Measurements from ENCODE around the gene CGNL1. TPM values are rescaled to one million over a fixed set of nuclear protein-coding genes. Genes with fewer than 3 reads are reported as not detected.

Gene CGNL1
- polyA plus RNA-seq, 1 of the 3 experiments (the other 2 are of a cell fraction), result 0.23 TPM

DNA sequence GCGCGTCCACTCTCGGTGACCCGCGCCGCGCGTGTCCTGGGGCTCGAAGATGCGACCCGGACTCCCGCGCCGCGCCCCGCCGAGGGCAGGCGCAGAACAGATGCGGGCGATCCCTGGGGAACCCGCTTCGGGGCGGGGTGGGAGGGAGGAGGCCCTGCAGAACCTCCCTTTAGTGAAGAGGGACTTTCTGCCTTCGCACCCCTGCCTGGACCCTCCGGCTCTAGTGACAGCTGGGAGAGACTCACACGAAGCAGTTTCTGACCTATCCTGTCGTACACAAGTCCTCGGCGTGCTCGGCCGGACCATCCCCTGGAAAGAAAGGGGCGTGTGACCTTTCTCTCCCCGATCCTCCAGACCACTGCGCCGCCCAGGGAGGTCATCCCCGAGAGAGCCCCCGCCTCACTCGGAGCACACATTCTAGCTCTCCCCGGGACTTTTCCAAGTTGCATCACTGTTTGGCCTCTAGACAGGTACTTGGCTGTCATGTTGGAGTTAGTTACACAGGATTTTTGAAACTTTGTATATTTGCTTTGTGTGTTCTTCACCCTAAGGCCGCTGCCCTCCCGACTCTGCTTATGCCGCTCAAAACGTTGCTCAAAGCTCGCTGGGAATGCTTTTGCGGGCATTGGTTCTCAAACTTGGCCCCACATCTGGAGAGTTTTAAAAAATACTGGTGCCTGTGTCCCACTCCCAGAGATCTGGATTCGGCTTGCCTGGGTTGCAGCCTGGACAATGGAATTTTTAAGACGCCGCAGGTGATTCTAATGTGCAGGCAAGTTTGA is 582 bp downstream of the CGNL1 start:
- H3K9me2 ChIP-seq, result no peaks in the 10 kb centered on the region
- POLR2A ChIA-PET, result no interaction called here

DNA sequence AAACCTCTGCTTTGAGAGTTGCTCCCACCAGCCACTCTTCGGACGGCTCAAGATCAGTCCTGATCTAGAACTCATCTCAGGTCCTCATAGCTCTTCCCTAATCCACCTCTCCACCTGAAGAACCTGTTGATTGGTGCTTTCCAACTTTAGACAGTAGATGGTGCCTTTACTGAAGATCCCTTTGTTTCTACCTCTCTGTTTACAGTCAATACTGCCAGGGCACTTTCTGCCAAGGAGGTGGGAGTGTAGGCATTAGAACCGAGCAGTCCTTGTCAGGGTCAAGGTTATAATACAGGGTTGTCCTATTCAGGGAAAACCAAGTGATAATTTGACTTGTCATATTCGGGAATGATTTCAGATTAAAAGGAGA is 1.2 kb downstream of the CGNL1 start:
- H3K27ac ChIP-seq (ENCODE audit: low read depth in 2 of 2, low read length in 1 of 2), result no peak overlapping the region
- no peak overlapping the region for H3K4me2 ChIP-seq
- H3K9me3 ChIP-seq, result no peaks in the 10 kb centered on the region
- H3K4me3 ChIP-seq (ENCODE audit: low read depth in 2 of 2, low read length in 1 of 2), result no peak overlapping the region
- no peaks in the 10 kb centered on the region for H3K36me3 ChIP-seq (replicated peaks in 1 of 2; ENCODE audit: control insufficient read depth in 1 of 2, insufficient read depth in 2 of 2, low read length in 1 of 2)
- ChIA-PET CTCF (interaction anchor here (0.8 to 1.5 kb wide), 4 partner anchors 10 to 150 kb away, joined by 3 to 6 read pairs (median 3); no protein-coding TSS in a partner anchor), POLR2A (no interaction called here)
- H3F3A ChIP-seq (replicated peaks; ENCODE audit: insufficient read depth), result no peaks in the 10 kb centered on the region
- H3K79me2 ChIP-seq (ENCODE audit: insufficient read depth), result no peaks in the 10 kb centered on the region
- DNase-seq, result no peak
- H2AFZ ChIP-seq (ENCODE audit: low read depth), result no peak overlapping the region
- WGBS (ENCODE audit: low lambda C conversion rate), result 91% methylated on average over 4 of the region's 4 CpGs
- no peaks in the 10 kb centered on the region for H3K9me2 ChIP-seq
- peaks cover 0 to 3% of the 10 kb centered on the region in 2 experiments; a peak in 1 of 4 replicates for H3K4me1 ChIP-seq (ENCODE audit: control insufficient read depth in 1 of 2, insufficient read depth in 2 of 2, low read depth in 1 of 2, low read length in 1 of 2)
- no peaks in the 10 kb centered on the region for H4K20me1 ChIP-seq (ENCODE audit: insufficient read depth)
- H3K9ac ChIP-seq, result no peak overlapping the region
- H3K27me3 ChIP-seq (ENCODE audit: insufficient read depth), result no peaks in the 10 kb centered on the region; the same call in 1 of the 2 replicates
- TF ChIP-seq, protein P1, sequence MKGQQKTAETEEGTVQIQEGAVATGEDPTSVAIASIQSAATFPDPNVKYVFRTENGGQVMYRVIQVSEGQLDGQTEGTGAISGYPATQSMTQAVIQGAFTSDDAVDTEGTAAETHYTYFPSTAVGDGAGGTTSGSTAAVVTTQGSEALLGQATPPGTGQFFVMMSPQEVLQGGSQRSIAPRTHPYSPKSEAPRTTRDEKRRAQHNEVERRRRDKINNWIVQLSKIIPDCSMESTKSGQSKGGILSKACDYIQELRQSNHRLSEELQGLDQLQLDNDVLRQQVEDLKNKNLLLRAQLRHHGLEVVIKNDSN (IDR thresholded peaks at IDR 0.05; ENCODE audit: borderline replicate concordance, low read depth), result no peak
- TF ChIP-seq CHD2 (IDR thresholded peaks at IDR 0.05; ENCODE audit: low read length, partially characterized antibody), result no peak
- TF ChIP-seq, protein P2, sequence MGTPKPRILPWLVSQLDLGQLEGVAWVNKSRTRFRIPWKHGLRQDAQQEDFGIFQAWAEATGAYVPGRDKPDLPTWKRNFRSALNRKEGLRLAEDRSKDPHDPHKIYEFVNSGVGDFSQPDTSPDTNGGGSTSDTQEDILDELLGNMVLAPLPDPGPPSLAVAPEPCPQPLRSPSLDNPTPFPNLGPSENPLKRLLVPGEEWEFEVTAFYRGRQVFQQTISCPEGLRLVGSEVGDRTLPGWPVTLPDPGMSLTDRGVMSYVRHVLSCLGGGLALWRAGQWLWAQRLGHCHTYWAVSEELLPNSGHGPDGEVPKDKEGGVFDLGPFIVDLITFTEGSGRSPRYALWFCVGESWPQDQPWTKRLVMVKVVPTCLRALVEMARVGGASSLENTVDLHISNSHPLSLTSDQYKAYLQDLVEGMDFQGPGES (IDR thresholded peaks at IDR 0.05; ENCODE audit: low read depth, low read length), result no peak
- TF ChIP-seq, protein P3, sequence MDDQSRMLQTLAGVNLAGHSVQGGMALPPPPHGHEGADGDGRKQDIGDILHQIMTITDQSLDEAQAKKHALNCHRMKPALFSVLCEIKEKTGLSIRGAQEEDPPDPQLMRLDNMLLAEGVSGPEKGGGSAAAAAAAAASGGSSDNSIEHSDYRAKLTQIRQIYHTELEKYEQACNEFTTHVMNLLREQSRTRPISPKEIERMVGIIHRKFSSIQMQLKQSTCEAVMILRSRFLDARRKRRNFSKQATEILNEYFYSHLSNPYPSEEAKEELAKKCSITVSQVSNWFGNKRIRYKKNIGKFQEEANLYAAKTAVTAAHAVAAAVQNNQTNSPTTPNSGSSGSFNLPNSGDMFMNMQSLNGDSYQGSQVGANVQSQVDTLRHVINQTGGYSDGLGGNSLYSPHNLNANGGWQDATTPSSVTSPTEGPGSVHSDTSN (IDR thresholded peaks at IDR 0.05), result no peak
- TF ChIP-seq, protein P4, sequence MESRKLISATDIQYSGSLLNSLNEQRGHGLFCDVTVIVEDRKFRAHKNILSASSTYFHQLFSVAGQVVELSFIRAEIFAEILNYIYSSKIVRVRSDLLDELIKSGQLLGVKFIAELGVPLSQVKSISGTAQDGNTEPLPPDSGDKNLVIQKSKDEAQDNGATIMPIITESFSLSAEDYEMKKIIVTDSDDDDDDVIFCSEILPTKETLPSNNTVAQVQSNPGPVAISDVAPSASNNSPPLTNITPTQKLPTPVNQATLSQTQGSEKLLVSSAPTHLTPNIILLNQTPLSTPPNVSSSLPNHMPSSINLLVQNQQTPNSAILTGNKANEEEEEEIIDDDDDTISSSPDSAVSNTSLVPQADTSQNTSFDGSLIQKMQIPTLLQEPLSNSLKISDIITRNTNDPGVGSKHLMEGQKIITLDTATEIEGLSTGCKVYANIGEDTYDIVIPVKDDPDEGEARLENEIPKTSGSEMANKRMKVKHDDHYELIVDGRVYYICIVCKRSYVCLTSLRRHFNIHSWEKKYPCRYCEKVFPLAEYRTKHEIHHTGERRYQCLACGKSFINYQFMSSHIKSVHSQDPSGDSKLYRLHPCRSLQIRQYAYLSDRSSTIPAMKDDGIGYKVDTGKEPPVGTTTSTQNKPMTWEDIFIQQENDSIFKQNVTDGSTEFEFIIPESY (IDR thresholded peaks at IDR 0.05; ENCODE audit: borderline replicate concordance, low read depth), result no peak

More for the DNA sequence above, 582 bp downstream of the CGNL1 start:
- no peaks in the 10 kb centered on the region; the same call in 1 of the 2 replicates for H3K27me3 ChIP-seq (ENCODE audit: insufficient read depth)
- no peak overlapping the region for H3K9ac ChIP-seq
- no peaks in the 10 kb centered on the region for H4K20me1 ChIP-seq (ENCODE audit: insufficient read depth)
- DNase-seq, result no peak
- H3K4me3 ChIP-seq (ENCODE audit: low read depth in 2 of 2, low read length in 1 of 2), result peak overlapping the region; percentile 59 to 60
- WGBS (ENCODE audit: low lambda C conversion rate), result 20% methylated on average over 38 of the region's 48 CpGs
- TF ChIP-seq EP300 (IDR thresholded peaks at IDR 0.05; ENCODE audit: borderline replicate concordance in 1 of 2, low read depth in 1 of 2, low read length in 1 of 2) (no peak), MXI1 (IDR thresholded peaks at IDR 0.05; ENCODE audit: low read depth, low read length) (no peak), FOSL2 (IDR thresholded peaks at IDR 0.05; ENCODE audit: borderline replicate concordance, low read depth) (no peak), SIN3A (IDR thresholded peaks at IDR 0.05; ENCODE audit: borderline replicate concordance, low read depth, low read length) (no peak), NFIC (IDR thresholded peaks at IDR 0.05; ENCODE audit: borderline replicate concordance) (no peak), FOXM1 (IDR thresholded peaks at IDR 0.05; ENCODE audit: low read depth) (no peak), FOXJ3 (CRISPR knock-in tag; IDR thresholded peaks at IDR 0.05) (no peak)
- TF ChIP-seq, protein P4 (IDR thresholded peaks at IDR 0.05; ENCODE audit: borderline replicate concordance, low read depth), result no peak
- TF ChIP-seq, protein P5, sequence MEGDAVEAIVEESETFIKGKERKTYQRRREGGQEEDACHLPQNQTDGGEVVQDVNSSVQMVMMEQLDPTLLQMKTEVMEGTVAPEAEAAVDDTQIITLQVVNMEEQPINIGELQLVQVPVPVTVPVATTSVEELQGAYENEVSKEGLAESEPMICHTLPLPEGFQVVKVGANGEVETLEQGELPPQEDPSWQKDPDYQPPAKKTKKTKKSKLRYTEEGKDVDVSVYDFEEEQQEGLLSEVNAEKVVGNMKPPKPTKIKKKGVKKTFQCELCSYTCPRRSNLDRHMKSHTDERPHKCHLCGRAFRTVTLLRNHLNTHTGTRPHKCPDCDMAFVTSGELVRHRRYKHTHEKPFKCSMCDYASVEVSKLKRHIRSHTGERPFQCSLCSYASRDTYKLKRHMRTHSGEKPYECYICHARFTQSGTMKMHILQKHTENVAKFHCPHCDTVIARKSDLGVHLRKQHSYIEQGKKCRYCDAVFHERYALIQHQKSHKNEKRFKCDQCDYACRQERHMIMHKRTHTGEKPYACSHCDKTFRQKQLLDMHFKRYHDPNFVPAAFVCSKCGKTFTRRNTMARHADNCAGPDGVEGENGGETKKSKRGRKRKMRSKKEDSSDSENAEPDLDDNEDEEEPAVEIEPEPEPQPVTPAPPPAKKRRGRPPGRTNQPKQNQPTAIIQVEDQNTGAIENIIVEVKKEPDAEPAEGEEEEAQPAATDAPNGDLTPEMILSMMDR (IDR thresholded peaks at IDR 0.05), result no peak
- TF ChIP-seq, protein P6, sequence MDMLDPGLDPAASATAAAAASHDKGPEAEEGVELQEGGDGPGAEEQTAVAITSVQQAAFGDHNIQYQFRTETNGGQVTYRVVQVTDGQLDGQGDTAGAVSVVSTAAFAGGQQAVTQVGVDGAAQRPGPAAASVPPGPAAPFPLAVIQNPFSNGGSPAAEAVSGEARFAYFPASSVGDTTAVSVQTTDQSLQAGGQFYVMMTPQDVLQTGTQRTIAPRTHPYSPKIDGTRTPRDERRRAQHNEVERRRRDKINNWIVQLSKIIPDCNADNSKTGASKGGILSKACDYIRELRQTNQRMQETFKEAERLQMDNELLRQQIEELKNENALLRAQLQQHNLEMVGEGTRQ (IDR thresholded peaks at IDR 0.05; ENCODE audit: borderline replicate concordance, low read depth, low read length), result no peak
- peaks cover 0 to 3% of the 10 kb centered on the region in 2 experiments; a peak in 1 of 4 replicates for H3K4me1 ChIP-seq (ENCODE audit: control insufficient read depth in 1 of 2, insufficient read depth in 2 of 2, low read depth in 1 of 2, low read length in 1 of 2)
- no peaks in the 10 kb centered on the region for H3K36me3 ChIP-seq (replicated peaks in 1 of 2; ENCODE audit: control insufficient read depth in 1 of 2, insufficient read depth in 2 of 2, low read length in 1 of 2)
- no peak overlapping the region for H3K27ac ChIP-seq (ENCODE audit: low read depth in 2 of 2, low read length in 1 of 2)
- CTCF ChIA-PET, result interaction anchor here (0.5 to 2.2 kb wide), 7 partner anchors 11 to 231 kb away, joined by 3 to 10 read pairs (median 3); no protein-coding TSS in a partner anchor
- peak overlapping the region; percentile 77 for H2AFZ ChIP-seq (ENCODE audit: low read depth)
- no peaks in the 10 kb centered on the region for H3F3A ChIP-seq (replicated peaks; ENCODE audit: insufficient read depth)
- no peaks in the 10 kb centered on the region for H3K79me2 ChIP-seq (ENCODE audit: insufficient read depth)
- peak overlapping the region; percentile 93 for H3K4me2 ChIP-seq
- H3K9me3 ChIP-seq, result no peaks in the 10 kb centered on the region
